GM23338 (cell line): ENCODE measurements around the gene DLGAP4. TPM values are rescaled to one million over a fixed set of nuclear protein-coding genes. Genes with fewer than 3 reads are reported as not detected.

Experiments used
- ATAC-seq: fragments of 200-7000 bp; cut with Tn5 transposase; 3 replicates; pipeline ENCODE4 v1.9.1; 2020
- DNase-seq: peaks from one replicate; pipeline ENCODE4 v3.0.0-alpha.2; 2015; ENCODE audit warnings: low spot score
- H2AFZ ChIP-seq: fragments of 200-600 bp; sonication (generic); 2 replicates; pipeline ENCODE4 v1.8.0; 2016; ENCODE audit warnings: antibody characterized with exemption, mild to moderate bottlenecking, moderate library complexity
- H3F3A ChIP-seq: fragments of 200-600 bp; sonication (generic); replicated peaks from 2 replicates; pipeline ENCODE4 v1.8.0; 2017; ENCODE audit warnings: antibody characterized with exemption, mixed run types, low read depth
- H3K27ac ChIP-seq: fragments of 200-600 bp; sonication (generic); 2 replicates; pipeline ENCODE4 v1.6.1; 2016; ENCODE audit warnings: low read depth
- H3K27me3 ChIP-seq: fragments of 200-600 bp; sonication (generic); 2 replicates; pipeline ENCODE4 v1.8.0; 2016; ENCODE audit warnings: mild to moderate bottlenecking, mixed run types, moderate library complexity; ENCODE audit not compliant: insufficient read depth
- H3K36me3 ChIP-seq: fragments of 200-600 bp; sonication (generic); 2 replicates; pipeline ENCODE4 v1.8.0; 2016; ENCODE audit warnings: mild to moderate bottlenecking; ENCODE audit not compliant: insufficient read depth
- H3K4me1 ChIP-seq: fragments of 200-600 bp; sonication (generic); 2 replicates; pipeline ENCODE4 v1.8.0; 2016; ENCODE audit warnings: mild to moderate bottlenecking, moderate library complexity; ENCODE audit not compliant: insufficient read depth
- H3K4me2 ChIP-seq: fragments of 200-600 bp; sonication (generic); 2 replicates; pipeline ENCODE4 v1.7.1; 2017; ENCODE audit warnings: mixed run types
- H3K4me3 ChIP-seq: fragments of 200-600 bp; sonication (generic); 2 replicates; pipeline ENCODE4 v1.6.1; 2016; ENCODE audit warnings: mixed run types
- H3K79me2 ChIP-seq: fragments of 200-600 bp; sonication (generic); replicated peaks from 2 replicates; pipeline ENCODE4 v1.8.0; 2017; ENCODE audit warnings: mild to moderate bottlenecking; ENCODE audit not compliant: insufficient read depth
- H3K9me2 ChIP-seq: fragments of 200-600 bp; sonication (generic); 2 replicates; pipeline ENCODE4 v1.8.0; 2017; ENCODE audit not compliant: insufficient read depth
- H4K20me1 ChIP-seq: fragments of 200-600 bp; sonication (generic); replicated peaks from 2 replicates; pipeline ENCODE4 v1.8.0; 2017; ENCODE audit warnings: mild to moderate bottlenecking; ENCODE audit not compliant: insufficient read depth
- H3K27ac Mint-ChIP-seq: 2 replicates; pipeline ENCODE4 v1.8.0; 2020; ENCODE audit warnings: inconsistent platforms, mild to moderate bottlenecking, moderate library complexity, mixed read lengths
- H3K27me3 Mint-ChIP-seq: 3 replicates; pipeline ENCODE4 v1.8.0; 2022; ENCODE audit warnings: low read depth, mild to moderate bottlenecking, moderate library complexity, mixed read lengths, inconsistent platforms; ENCODE audit not compliant: insufficient read depth, poor library complexity
- H3K36me3 Mint-ChIP-seq: 3 replicates; pipeline ENCODE4 v1.8.0; 2021; ENCODE audit warnings: low read depth, mild to moderate bottlenecking, inconsistent platforms, moderate library complexity, mixed read lengths
- H3K4me1 Mint-ChIP-seq: 3 replicates; pipeline ENCODE4 v1.8.0; 2020; ENCODE audit warnings: mild to moderate bottlenecking, inconsistent platforms, mixed read lengths
- H3K4me3 Mint-ChIP-seq: 3 replicates; pipeline ENCODE4 v1.8.0; 2021; ENCODE audit warnings: moderate library complexity, mild to moderate bottlenecking, inconsistent platforms, mixed read lengths
- H3K9me3 Mint-ChIP-seq: 3 replicates; pipeline ENCODE4 v1.8.0; 2020; ENCODE audit warnings: moderate library complexity, mild to moderate bottlenecking, inconsistent platforms, mixed read lengths
- EZH2phosphoT487 ChIP-seq: fragments of 200-600 bp; sonication (generic); IDR thresholded peaks from one replicate; pipeline ENCODE4 v1.8.1; 2018; ENCODE audit warnings: antibody characterized with exemption; ENCODE audit not compliant: unreplicated experiment
- NANOG ChIP-seq: IDR thresholded peaks from 2 replicates; pipeline ENCODE4 v1.6.1; 2016; ENCODE audit warnings: antibody characterized with exemption, borderline replicate concordance
- ZNF114 ChIP-seq: fragments of 250-450 bp; sonication (Bioruptor Pico); IDR thresholded peaks from 2 replicates; pipeline ENCODE4 v1.5.0; 2020; ENCODE audit warnings: mild to moderate bottlenecking, moderate library complexity
- ZNF331 ChIP-seq: fragments of 250-450 bp; sonication (Bioruptor Pico); IDR thresholded peaks from 2 replicates; pipeline ENCODE4 v1.5.0; 2020; ENCODE audit warnings: low read depth, mild to moderate bottlenecking, moderate library complexity
- polyA plus RNA-seq: library from polyadenylated mRNA; unstranded; fragments of >200 nt; fragmentation: Nextera tagmentation; extraction: Ambion mirVana; gene quantifications from 2 replicates; pipeline ENCODE4 v1.2.1, GENCODE V29; 2016
- total RNA-seq: library from RNA; depleted of rRNA; stranded (reverse); fragments of >200 nt; shearing (Covaris generic); gene quantifications from 2 replicates; pipeline ENCODE4 v1.2.3, GENCODE V29; 2014
- TF ChIP-seq, protein P1 (sequence below): fragments of 250-450 bp; sonication (Bioruptor Pico); IDR thresholded peaks from 2 replicates; pipeline ENCODE4 v1.5.0; 2020; ENCODE audit warnings: mild to moderate bottlenecking, moderate library complexity
- TF ChIP-seq, protein P2 (sequence below), 2 experiments: fragments of 200-600 bp in 1 of 2; sonication (generic) in 1 of 2; conservative IDR thresholded peaks; 2 replicates each; pipeline versions ENCODE4 v1.5.1 to v1.6.1; 2016 to 2017; ENCODE audit warnings: antibody characterized with exemption in 2 of 2, low read depth in 2 of 2, mild to moderate bottlenecking in 2 of 2, moderate library complexity in 1 of 2

The DLGAP4 gene
- total and polyA plus RNA-seq, 2 experiments from 2014 or later = 46.1 to 52.2 TPM

DNA sequence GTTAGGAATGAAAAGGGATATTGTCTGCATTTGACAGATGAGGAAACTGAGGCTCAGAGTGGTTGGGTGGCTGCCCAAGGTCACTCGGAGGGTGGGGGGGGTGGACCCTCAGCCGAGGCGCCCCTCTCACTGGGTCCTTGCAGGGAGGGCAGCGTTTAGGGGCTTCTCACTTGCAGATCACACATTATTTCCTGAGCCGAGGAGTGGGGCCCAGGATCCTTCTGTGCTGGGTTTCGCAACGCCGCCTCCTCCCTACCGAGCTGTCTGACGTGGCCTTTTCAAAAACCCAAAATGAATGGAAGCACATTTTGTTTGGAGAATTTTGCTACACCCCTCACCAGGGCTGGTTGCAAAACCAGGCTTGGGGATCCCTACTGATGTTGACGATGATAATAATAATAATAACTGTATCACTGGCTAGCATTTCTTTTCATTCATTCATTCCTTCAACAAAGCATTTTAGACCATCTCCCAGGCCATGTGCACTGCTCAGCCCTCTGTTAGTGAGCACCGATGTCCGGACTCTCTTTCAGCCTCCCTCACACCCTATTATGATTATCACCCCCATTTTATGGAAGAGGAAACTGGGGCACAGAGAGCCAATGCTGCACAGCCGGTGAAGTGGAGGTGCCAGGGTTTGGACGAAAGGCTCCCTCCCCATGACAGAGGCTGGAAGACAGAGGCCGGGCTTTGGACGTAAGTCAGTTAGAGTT lies 5.2 kb downstream of the DLGAP4 start (continued):
- TF ChIP-seq, protein P1, sequence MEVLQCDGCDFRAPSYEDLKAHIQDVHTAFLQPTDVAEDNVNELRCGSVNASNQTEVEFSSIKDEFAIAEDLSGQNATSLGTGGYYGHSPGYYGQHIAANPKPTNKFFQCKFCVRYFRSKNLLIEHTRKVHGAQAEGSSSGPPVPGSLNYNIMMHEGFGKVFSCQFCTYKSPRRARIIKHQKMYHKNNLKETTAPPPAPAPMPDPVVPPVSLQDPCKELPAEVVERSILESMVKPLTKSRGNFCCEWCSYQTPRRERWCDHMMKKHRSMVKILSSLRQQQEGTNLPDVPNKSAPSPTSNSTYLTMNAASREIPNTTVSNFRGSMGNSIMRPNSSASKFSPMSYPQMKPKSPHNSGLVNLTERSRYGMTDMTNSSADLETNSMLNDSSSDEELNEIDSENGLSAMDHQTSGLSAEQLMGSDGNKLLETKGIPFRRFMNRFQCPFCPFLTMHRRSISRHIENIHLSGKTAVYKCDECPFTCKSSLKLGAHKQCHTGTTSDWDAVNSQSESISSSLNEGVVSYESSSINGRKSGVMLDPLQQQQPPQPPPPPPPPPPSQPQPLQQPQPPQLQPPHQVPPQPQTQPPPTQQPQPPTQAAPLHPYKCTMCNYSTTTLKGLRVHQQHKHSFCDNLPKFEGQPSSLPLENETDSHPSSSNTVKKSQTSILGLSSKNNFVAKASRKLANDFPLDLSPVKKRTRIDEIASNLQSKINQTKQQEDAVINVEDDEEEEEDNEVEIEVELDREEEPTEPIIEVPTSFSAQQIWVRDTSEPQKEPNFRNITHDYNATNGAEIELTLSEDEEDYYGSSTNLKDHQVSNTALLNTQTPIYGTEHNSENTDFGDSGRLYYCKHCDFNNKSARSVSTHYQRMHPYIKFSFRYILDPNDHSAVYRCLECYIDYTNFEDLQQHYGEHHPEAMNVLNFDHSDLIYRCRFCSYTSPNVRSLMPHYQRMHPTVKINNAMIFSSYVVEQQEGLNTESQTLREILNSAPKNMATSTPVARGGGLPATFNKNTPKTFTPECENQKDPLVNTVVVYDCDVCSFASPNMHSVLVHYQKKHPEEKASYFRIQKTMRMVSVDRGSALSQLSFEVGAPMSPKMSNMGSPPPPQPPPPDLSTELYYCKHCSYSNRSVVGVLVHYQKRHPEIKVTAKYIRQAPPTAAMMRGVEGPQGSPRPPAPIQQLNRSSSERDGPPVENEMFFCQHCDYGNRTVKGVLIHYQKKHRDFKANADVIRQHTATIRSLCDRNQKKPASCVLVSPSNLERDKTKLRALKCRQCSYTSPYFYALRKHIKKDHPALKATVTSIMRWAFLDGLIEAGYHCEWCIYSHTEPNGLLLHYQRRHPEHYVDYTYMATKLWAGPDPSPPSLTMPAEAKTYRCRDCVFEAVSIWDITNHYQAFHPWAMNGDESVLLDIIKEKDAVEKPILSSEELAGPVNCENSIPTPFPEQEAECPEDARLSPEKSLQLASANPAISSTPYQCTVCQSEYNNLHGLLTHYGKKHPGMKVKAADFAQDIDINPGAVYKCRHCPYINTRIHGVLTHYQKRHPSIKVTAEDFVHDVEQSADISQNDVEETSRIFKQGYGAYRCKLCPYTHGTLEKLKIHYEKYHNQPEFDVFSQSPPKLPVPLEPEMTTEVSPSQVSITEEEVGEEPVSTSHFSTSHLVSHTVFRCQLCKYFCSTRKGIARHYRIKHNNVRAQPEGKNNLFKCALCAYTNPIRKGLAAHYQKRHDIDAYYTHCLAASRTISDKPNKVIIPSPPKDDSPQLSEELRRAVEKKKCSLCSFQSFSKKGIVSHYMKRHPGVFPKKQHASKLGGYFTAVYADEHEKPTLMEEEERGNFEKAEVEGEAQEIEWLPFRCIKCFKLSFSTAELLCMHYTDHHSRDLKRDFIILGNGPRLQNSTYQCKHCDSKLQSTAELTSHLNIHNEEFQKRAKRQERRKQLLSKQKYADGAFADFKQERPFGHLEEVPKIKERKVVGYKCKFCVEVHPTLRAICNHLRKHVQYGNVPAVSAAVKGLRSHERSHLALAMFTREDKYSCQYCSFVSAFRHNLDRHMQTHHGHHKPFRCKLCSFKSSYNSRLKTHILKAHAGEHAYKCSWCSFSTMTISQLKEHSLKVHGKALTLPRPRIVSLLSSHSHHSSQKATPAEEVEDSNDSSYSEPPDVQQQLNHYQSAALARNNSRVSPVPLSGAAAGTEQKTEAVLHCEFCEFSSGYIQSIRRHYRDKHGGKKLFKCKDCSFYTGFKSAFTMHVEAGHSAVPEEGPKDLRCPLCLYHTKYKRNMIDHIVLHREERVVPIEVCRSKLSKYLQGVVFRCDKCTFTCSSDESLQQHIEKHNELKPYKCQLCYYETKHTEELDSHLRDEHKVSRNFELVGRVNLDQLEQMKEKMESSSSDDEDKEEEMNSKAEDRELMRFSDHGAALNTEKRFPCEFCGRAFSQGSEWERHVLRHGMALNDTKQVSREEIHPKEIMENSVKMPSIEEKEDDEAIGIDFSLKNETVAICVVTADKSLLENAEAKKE (CRISPR knock-in tag) = no peak
- TF ChIP-seq ZNF114 = no peak
- TF ChIP-seq ZNF331 = no peak

DNA sequence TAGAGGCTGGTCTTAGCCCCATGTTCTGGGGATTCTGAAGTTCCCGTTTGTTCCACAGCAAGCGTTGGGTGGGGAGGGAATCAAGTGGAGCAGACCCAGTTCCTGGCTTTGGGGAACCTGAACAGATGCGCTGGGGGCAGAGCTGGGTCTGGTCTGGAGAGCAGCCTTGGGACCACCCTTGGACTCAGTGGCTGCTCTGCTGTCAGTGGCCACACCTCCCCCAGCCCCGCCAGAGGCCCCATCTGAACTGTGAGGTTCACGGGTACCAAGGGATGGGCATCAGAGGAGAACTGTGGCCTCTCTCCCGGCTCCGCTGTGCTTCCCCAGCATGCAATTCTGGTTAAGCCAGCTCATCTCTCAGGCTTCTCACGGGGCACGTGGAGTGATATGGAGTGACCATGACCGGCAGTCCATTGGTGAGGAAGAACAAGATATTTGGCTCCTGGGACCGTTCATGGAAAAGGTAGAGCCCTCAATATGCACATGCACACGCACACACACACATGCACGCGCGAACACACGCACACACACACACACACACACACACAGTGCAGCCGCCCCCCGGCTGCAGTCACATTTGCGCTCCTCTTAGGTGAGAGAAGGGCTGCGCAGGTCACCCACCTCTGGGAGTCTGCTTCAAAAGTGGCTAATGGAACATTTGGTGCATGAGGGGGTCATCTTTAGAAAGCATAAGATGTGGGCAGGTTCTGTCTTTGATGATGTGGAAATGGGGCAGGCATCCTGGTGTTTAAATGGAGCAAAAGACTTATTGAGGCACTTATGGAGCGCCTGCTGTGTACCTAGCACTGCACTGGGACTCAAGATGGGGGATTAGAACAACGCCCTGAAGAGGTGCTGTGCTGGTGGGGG lies 6.0 kb downstream of the DLGAP4 start:
- Histone ChIP-seq H3K79me2 (no peaks in the 10 kb centered on the region), H3K27me3 (peaks cover 13% of the 10 kb centered on the region), H3K36me3 (no peaks in the 10 kb centered on the region), H4K20me1 (no peaks in the 10 kb centered on the region; the same call in 1 of the 2 replicates), H3K4me1 (no peaks in the 10 kb centered on the region; the same call in 1 of the 2 replicates), H3F3A (0 out of 2 replicates have a peak, but pooled peaks cover 4% of the 10 kb centered on the region), H3K27ac (no peak overlapping the region), H2AFZ (no peak overlapping the region), H3K9me2 (no peaks in the 10 kb centered on the region), H3K4me3 (no peak overlapping the region), H3K4me2 (no peak overlapping the region)
- Mint-ChIP-seq H3K27ac (no peak overlapping the region), H3K4me3 (no peak overlapping the region), H3K4me1 (peaks cover 10% of the 10 kb centered on the region), H3K9me3 (no peaks in the 10 kb centered on the region), H3K36me3 (no peaks in the 10 kb centered on the region; the same call in 2 of the 3 replicates), H3K27me3 (peaks cover 24% of the 10 kb centered on the region)
- DNase-seq = no peak
- ATAC-seq = no peak
- TF ChIP-seq ZNF331 (no peak), EZH2phosphoT487 (no peak), NANOG (no peak), ZNF114 (no peak)
- TF ChIP-seq, protein P2, sequence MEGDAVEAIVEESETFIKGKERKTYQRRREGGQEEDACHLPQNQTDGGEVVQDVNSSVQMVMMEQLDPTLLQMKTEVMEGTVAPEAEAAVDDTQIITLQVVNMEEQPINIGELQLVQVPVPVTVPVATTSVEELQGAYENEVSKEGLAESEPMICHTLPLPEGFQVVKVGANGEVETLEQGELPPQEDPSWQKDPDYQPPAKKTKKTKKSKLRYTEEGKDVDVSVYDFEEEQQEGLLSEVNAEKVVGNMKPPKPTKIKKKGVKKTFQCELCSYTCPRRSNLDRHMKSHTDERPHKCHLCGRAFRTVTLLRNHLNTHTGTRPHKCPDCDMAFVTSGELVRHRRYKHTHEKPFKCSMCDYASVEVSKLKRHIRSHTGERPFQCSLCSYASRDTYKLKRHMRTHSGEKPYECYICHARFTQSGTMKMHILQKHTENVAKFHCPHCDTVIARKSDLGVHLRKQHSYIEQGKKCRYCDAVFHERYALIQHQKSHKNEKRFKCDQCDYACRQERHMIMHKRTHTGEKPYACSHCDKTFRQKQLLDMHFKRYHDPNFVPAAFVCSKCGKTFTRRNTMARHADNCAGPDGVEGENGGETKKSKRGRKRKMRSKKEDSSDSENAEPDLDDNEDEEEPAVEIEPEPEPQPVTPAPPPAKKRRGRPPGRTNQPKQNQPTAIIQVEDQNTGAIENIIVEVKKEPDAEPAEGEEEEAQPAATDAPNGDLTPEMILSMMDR (conservative IDR thresholded peaks at IDR 0.05; ENCODE audit: low read depth in 2 of 2) = no peak
